ENCODE results near the gene SLC9A9. TPM values are rescaled to one million over a fixed set of nuclear protein-coding genes. Genes with fewer than 3 reads are reported as not detected.

Gene SLC9A9
- total RNA-seq, 4 donors from 2014 or later = 1.7 to 8.2 (median 3.6) TPM

DNA sequence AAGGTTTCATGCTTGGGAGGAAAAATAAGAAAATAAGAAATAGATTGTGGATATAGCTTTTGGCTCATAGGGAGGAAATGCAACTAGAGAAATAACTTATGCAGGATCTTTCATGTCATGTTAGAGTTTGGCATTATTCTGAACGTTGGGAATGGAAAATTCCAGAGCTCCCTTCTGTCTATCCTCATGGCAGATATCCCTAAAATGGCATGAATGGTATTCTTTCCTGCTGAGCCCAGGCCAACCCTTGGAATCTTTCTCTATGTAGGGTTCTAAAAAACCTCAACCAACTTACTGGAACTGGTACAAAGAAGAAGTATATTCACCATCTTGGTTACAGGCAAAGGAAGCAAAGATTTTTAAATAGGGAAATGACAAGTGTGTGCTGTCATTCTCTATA lies 516.2 kb downstream of the SLC9A9 start:
- peaks cover 0 to 7% (median 0%) of the 10 kb centered on the region in 3 donors for H3K9me3 ChIP-seq
- TF ChIP-seq, protein P1, sequence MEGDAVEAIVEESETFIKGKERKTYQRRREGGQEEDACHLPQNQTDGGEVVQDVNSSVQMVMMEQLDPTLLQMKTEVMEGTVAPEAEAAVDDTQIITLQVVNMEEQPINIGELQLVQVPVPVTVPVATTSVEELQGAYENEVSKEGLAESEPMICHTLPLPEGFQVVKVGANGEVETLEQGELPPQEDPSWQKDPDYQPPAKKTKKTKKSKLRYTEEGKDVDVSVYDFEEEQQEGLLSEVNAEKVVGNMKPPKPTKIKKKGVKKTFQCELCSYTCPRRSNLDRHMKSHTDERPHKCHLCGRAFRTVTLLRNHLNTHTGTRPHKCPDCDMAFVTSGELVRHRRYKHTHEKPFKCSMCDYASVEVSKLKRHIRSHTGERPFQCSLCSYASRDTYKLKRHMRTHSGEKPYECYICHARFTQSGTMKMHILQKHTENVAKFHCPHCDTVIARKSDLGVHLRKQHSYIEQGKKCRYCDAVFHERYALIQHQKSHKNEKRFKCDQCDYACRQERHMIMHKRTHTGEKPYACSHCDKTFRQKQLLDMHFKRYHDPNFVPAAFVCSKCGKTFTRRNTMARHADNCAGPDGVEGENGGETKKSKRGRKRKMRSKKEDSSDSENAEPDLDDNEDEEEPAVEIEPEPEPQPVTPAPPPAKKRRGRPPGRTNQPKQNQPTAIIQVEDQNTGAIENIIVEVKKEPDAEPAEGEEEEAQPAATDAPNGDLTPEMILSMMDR (IDR thresholded peaks at IDR 0.05 in 4 of 5, conservative IDR thresholded peaks at IDR 0.05 in 1 of 5) = no peak
- no peak for TF ChIP-seq POLR2A (IDR thresholded peaks at IDR 0.05)
- no peaks in the 10 kb centered on the region for H3K4me1 ChIP-seq
- no peak overlapping the region for H3K27ac ChIP-seq
- intact Hi-C loops (cut with DNase I; ENCODE audit: low total_unique reads) (no loop called here), in situ Hi-C loops (cut with MboI; ENCODE audit: low sequenced_read_pairs in 4 of 4) (no loop called here)
- H3K27me3 ChIP-seq = no peaks in the 10 kb centered on the region
- DNase-seq (no peak), ATAC-seq (no peak)
- H3K36me3 ChIP-seq = no peaks in the 10 kb centered on the region
- H3K4me3 ChIP-seq = no peak overlapping the region

DNA sequence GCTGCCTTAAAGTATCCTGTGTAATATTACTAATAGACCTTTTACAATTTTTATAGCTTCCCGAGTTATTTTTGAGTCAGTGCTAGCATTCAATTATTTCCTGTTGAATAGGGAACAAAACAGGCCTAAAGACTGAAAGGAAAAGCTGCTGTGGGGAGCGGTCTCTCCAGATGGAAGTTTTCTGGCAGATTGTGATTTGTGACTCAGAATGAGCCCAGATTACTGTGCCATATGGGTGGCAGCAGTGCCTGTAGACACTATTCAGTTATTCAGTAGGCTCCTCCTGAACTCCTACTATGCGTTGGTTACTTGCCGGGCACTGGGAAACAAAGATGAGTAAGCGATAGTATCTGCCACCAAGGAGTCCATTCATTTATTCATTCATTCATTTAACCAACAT lies 516.9 kb downstream of the SLC9A9 start:
- ATAC-seq (no peak), DNase-seq (no peak)
- H3K27me3 ChIP-seq = no peaks in the 10 kb centered on the region
- no peaks in the 10 kb centered on the region for H3K36me3 ChIP-seq
- H3K4me3 ChIP-seq = no peak overlapping the region
- H3K4me1 ChIP-seq = no peaks in the 10 kb centered on the region
- in situ Hi-C loops (cut with MboI; ENCODE audit: low sequenced_read_pairs in 4 of 4) = no loop called here
- H3K27ac ChIP-seq = no peak overlapping the region
- H3K9me3 ChIP-seq = peaks cover 0 to 7% (median 0%) of the 10 kb centered on the region in 3 donors
- intact Hi-C loops (cut with DNase I; ENCODE audit: low total_unique reads) = no loop called here
- TF ChIP-seq, protein P1 (IDR thresholded peaks at IDR 0.05 in 4 of 5, conservative IDR thresholded peaks at IDR 0.05 in 1 of 5) = no peak
- TF ChIP-seq POLR2A (IDR thresholded peaks at IDR 0.05) = no peak

DNA sequence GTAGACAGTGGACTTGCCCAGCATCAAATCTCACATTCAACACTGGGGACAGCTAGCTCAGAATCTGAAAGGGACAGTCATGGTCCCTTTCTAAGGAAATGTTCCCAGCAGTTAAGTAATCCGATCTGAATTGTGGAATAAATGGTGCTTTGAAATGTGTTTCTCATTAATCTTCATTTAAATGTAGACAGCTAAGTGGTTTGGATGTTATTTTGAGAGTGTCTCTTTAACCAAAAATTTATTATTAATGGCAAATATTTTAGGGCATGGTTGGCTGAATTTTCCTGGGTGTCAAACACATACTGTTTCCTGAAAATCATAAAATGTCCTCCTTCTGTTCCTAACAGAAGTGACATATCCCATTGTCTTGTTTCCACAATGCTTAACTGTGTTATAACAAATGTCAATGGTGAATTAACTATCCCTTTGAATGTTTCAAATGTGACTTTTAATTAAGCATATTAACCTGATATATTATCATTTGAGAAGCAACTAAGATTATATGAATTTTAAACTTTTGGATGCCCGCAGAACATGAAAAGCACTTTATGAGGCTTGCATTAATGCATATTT lies 517.9 kb downstream of the SLC9A9 start:
- in situ Hi-C loops (cut with MboI; ENCODE audit: low sequenced_read_pairs in 4 of 4) = no loop called here
- DNase-seq (no peak), ATAC-seq (no peak)
- TF ChIP-seq, protein P1 (IDR thresholded peaks at IDR 0.05 in 4 of 5, conservative IDR thresholded peaks at IDR 0.05 in 1 of 5) = no peak
- no peak for TF ChIP-seq POLR2A (IDR thresholded peaks at IDR 0.05)
- no peak overlapping the region for H3K4me3 ChIP-seq
- H3K27me3 ChIP-seq = no peaks in the 10 kb centered on the region
- H3K4me1 ChIP-seq = no peaks in the 10 kb centered on the region
- no peak overlapping the region for H3K27ac ChIP-seq
- intact Hi-C loops (cut with DNase I; ENCODE audit: low total_unique reads) = no loop called here
- H3K9me3 ChIP-seq = peaks cover 0 to 3% (median 0%) of the 10 kb centered on the region in 3 donors
- no peaks in the 10 kb centered on the region for H3K36me3 ChIP-seq

DNA sequence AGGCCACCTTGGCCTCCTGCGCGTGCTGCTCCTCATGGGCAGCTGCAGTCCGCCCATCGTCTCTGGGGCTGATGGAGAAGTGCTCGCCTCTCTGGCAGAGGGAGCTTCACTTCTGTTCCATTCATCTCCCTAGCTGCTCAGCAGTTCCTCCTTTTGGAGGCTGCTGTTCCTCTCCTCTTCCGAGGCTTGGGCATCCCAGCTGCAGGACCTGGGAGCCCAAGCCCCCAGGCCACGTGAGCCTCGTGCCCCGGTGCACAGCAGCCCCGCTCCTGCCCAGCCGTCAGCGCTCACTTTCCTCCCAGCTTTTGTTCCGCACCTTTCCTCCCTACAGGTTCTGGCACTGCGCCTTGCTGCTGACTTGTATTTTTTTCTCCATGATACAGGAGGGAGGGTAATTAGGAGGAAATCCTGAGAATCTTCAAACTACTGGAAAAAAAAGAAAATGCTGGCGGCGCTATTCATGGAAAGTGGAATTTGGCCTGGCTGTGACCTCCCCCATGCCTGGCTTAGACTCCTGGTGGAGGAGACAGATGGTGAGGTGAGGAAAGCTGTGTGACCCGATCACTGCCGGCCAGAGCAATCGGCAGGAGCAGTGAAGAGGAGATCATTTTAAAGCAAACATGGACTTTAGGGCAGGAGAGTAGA lies 518.6 kb downstream of the SLC9A9 start:
- Histone ChIP-seq H3K4me3 (no peak overlapping the region), H3K27me3 (no peaks in the 10 kb centered on the region), H3K27ac (no peak overlapping the region), H3K36me3 (no peaks in the 10 kb centered on the region), H3K9me3 (no peaks in the 10 kb centered on the region), H3K4me1 (no peaks in the 10 kb centered on the region)
- ATAC-seq (no peak), DNase-seq (no peak)
- intact Hi-C loops (cut with DNase I; ENCODE audit: low total_unique reads) (no loop called here), in situ Hi-C loops (cut with MboI; ENCODE audit: low sequenced_read_pairs in 4 of 4) (no loop called here)
- TF ChIP-seq, protein P1 (IDR thresholded peaks at IDR 0.05 in 4 of 5, conservative IDR thresholded peaks at IDR 0.05 in 1 of 5) = no peak
- no peak for TF ChIP-seq POLR2A (IDR thresholded peaks at IDR 0.05)
